DMS79 treated with DMSO at 0.1 percent for 48 hours (cell line): ENCODE measurements around the gene TIRAP.

Source experiments
- DNase-seq: peaks from one replicate; lab custom pipeline; 2025; lab: John Stamatoyannopoulos, UW

The TIRAP gene

DNA sequence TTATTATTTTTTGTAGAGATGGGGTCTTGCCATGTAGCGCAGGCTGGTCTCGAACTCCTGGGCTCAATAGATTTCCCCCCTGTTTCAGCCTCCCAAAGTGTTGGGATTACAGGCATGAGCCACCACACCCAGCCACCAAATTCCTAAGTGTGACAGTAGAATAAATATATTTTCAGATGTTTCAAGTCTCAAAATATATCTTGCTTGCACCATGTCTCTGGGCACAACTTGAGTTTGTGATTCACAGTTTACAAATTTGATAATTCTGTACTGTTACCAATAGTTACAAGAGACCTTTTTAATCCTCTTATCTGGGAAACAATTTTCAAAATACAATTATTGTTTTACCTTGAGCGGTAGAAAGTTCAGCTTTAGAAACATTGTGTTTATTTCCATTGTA lies 40.1 kb downstream of the TIRAP start:
- no peak for DNase-seq

DNA sequence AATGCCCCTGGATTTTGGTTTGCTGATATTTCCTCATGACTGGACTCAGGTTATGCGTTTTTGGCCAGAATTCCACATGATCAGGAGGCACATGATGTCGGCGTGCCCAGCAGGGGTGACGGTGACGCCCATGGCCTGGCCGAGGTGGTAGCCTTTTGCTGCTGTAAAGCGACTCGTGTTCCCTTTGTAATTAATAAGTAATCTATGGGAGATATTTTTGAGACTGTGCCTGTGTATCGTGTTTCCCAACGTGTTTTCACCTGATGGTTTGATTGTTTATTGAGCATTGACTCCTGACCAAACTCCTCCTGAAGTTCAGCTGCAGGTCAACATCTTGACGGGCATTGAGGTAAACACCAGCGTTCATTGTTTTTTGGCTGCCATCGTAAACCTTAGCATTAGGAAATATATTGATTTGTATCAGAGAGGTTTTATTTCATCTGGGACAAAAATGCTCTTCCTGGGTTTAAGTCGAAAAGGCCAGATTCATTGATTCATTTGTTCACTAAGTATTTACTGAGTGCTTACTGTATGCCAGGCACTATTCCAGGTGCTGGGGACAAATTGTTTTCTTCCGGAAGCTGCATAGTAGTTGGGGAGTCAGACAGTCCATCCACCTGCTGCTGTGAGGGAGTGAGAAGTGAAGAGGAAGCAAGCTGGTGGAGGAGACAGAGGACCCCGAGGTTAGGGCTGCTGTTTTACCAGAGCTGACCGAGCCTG lies 44.5 kb downstream of the TIRAP start:
- DNase-seq, result no peak

DNA sequence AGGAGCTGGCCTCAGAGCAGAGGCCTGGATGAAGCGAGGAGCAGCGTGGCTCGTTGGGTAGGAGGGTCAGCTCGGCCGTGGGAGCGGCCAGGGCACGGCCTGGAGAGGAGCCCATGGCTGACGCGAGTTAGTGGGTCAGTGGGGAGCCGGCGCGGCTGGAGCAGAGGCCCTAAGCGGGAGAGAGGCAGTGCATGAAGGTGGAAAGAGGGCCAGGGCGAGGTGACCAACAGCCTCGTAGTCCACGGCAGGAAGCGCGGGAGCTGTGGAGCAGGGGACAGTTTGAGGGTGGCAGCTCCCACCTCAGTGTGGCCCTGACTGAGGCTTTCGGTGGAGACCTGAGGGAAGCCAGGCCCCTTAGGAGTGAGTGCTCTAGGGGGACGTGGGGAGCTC lies 45.1 kb downstream of the TIRAP start:
- no peak for DNase-seq

DNA sequence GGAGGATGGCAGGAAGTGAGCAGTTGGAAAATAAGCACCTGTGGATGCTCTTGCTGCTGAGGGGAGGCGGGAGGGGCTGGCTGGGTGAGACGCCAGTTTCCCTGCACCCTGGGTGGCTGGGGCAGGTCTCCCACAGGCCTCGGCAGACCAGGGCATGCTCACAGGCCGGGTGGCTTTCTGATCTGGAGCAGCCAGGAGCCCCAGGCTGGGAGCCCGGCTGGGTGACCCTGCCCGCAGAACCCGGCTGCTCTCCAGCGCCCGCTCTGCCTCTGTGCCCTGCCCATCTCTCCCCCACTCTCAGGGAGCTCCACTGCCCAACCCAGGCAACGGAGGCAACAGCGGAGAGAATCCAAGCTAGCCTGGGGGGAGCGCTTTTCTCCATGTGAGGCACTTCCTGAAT lies 45.6 kb downstream of the TIRAP start:
- DNase-seq, result no peak

DNA sequence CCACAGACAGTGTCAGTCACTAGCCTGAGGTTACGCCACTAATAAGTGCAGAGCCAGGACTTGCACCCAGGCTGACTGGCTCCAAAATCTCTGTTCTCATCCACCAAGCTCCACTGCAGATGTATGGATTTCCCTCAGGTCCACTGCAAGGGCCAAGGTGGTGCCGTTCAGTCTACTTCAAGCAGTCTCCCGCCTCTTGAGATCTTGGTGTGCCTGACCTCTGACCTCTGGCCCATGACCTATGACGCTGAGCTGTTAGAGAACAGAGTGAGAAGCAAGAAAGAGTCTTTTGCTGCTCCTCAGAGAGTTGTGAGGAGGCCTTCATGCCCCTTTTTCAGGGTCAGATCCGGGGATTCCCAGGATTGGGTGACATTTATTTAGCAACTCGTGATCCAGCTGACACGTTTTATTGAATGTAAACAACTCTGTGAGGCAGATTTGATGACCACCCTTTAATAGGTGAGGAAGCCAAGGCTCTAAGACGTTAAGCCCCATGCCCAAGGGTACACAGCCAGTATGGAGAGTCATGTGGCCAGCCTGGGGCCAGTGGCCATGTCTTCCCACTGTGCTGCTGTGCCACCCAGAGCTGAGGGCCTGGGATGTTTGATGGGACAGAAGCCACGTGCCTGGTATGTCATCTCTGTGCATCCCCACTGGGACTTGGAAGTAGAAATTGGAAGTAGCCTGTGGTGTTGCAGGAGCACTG lies 46.2 kb downstream of the TIRAP start:
- DNase-seq, result no peak

DNA sequence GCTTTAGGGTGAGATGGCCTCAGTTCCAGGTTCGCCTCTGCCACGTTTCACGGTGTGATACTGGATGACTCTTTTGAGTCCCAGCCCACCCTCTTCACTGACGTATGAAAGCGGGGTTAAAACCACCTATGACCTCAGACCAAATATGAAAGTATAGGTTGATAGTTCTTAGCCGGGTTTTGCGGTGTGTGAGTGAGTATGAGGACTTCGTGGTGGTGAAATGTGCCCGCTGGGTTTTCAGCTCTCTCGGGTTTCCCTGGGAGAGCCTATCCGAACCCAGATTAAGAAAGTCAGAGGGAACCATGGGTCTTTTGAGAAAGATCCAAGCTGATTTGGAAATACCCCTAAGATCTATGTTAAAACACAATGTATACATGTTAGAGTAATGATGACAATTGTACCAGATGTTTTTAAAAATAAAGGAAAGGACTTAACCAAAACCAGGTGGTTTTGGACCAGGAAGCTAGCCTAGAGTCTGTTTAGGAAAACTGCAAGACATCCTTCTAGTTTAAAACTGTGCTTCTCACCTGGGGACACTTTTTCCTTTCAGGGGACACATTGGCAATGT lies 46.8 kb downstream of the TIRAP start:
- no peak for DNase-seq

DNA sequence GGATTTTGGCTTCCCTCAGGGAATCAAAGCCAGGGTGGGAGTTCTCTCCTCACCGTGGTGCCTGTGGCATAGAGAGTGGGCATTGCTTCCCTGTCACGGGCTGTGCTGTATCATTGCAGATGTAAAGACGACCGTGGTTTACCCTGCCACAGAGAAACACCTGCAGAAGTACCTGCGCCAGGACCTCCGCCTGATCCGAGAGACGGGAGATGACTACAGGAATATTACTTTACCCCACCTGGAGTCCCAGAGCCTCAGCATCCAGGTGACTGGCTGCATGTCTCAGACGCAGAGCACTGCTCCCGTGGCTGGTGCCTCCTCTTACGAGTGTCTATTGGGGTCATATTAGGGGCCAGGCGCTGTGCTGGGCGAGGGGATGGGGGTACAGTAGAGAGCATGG lies 48.4 kb downstream of the TIRAP start:
- no peak for DNase-seq

DNA sequence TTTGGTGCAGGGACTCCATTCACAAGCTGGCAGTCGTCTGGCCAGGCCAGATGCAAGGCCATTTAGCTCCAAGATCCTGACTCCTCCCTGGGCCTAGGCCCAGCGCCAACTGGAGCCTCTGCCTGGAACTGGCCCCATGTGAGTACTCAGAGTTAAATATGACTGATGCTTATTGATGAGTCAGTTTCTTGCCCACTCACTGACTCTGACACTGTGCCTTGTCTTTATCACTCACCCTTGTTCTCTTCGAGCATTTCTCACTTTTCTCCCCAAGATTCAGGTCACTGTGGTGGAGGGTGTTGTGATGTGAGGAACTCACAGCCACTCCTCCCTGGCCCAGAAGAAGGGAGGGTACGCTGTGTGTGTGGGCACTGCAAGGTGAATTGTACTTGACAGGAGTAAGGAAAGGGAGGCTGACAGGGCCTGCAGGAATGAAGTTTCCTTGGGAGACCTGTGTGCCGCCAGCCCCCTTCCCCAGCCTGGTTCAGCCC lies 49.4 kb downstream of the TIRAP start:
- DNase-seq, result no peak

DNA sequence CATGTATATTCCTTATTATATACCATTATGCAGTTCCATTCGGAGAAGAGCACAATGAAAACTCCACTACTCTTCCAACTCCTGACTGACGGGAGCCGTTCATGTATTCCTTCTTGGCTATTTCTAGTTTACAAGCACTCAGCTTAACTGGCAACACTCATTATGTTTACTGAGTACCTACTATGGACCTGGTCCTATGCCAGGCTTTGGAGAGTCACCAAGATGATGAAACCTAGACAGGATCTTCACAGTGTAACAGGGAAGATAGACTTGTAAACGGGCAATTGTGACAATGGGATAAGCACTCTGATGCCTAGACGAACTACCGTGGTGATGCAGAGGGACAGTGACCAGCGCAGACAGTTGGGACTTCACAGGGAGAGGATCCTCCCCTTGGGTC lies 50.2 kb downstream of the TIRAP start:
- no peak for DNase-seq

DNA sequence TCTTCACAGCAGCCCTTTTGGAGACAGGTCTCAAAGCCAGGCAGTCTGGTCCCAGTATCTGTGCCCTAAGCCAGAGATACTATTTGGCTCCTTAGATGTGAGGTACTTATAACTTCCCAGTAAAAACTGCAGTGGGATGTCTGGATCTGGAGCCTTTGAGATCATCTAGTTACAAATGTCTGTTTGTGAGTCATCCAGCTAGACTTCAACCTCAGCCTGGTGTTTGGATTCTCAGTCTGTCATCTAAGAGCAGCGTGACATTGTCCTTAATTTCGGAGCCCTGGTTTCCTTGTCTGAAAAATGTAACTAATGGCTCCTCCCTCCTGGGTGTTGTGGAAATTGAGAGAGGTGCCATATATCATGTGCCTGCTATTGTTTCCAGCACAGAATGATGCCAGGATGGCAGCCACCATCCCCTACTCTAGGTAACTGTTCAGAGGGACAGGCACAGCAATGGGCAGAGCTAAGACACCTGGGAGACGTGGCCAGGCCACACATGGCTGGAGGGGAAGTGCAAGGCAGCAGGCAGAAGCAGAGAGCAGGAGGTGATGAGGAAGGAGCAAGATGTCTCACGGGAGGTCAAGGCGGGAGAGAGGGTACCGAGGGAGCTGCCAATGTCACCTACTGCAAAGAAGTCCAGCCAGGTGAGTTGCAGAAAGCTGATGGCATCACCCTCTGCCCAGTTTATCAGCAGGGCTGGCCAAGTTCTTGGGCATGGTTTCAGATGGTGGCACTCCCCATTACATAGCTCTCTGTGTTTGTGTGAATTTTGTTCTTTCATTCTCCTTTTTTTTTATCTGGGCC lies 52.0 kb downstream of the TIRAP start:
- DNase-seq, result no peak

DNA sequence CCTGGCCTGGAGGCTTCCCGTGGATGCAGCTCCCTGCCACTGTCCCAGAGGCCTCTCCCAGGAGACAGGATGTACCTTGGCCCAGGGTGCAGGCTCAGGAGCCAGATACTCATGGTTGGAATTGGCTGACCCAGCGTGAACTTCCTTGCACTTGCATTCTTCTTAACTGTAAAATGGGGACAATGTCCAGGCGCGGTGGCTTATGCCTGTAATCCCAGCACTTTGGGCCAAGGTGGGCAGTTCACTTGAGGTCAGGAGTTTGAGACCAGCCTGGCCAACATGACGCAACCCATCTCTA lies 52.5 kb downstream of the TIRAP start:
- DNase-seq, result no peak

DNA sequence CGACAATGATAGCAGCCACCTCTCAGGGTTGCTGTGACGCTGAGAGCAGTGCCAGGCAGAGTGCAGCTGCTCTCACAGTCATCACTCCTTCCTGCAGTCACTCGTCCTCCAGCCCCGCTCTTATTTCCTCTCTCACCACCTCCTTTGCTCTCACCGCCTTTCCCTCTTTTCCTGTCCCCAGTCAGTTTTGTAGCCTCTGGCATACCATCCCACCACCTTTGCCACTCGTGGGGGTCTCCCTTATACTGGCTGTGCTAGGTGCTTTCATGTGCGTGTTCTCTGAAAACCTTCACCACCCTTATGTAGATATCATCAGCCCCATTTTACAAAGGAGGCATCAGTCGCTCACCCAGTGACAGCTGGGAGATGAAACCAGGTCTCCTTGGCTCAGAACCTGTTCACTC lies 53.2 kb downstream of the TIRAP start:
- no peak for DNase-seq

DNA sequence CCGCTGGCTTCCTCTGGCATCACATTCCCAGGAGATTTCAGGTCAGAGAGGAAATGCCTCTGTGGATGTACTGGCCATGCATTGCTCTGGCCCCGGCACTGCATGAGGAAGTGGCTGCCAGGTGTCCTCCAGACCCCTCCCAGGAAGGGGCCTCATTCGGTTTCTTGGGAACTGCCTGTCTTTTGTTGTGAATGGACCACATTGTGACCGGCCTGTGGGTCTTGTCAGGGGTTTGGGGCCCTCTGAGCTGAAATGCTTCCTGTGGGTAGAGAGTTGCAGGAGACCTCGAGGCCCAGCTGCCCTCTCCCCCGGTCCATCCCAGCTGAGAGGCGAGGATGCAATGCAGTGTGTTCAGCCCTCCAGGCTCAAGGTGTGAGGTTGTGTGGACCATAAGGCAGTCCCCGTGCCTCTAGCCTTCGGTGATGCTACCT lies 53.8 kb downstream of the TIRAP start:
- no peak for DNase-seq

DNA sequence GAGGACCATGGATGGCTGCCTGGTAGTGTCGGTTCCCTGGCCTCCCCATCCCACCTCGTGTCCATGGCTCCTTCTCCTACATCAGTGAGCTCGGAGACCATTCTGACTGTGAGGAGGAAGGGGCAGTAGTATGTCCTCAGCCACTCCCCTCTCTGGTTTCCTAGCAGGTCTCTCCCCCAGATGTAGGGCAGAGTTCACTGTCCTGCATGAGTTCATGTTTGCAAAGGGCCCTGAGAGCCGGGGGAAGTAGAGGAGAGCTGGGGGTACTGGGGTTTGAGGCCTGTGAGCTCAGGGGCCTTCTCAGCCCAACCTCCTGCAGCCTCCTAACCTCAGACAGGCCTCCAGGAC lies 54.2 kb downstream of the TIRAP start:
- DNase-seq, result no peak

DNA sequence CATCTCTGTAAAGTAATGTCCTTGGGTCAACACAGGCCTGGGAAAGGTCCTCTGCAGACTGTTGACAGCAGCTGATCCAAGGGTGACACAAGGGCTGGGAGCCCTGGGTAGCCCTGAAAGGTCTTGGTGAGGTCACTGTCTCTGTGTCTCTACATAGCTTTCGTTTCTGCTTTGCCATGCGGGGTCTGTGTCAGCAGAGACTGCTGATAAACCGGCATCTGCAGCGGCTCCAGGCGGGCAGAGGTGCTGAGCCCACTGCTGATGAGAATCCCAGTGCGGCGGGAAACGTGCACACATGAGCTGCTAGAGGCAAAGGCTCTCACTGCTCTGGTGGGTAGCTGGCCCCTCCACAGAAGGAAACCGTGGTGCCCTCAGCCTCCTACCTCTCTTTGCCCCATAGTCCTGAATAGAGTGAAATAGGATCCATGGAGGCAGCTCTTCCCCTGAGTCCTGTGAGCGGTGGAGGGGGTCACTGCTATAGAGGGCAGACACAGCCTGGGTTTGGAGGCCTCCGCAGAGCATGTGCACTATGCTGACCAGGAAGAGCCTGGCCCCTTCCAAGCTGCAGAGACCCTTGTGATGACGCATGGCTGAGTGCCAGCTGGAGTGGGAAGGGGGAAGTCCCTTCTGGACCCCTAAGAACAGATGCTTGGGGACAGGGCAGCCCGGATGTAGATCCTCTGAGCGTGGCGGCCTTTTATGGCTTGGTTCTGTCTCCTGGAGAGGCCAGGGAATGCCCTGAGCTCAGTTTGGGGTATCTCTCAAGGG lies 54.8 kb downstream of the TIRAP start:
- DNase-seq, result no peak

DNA sequence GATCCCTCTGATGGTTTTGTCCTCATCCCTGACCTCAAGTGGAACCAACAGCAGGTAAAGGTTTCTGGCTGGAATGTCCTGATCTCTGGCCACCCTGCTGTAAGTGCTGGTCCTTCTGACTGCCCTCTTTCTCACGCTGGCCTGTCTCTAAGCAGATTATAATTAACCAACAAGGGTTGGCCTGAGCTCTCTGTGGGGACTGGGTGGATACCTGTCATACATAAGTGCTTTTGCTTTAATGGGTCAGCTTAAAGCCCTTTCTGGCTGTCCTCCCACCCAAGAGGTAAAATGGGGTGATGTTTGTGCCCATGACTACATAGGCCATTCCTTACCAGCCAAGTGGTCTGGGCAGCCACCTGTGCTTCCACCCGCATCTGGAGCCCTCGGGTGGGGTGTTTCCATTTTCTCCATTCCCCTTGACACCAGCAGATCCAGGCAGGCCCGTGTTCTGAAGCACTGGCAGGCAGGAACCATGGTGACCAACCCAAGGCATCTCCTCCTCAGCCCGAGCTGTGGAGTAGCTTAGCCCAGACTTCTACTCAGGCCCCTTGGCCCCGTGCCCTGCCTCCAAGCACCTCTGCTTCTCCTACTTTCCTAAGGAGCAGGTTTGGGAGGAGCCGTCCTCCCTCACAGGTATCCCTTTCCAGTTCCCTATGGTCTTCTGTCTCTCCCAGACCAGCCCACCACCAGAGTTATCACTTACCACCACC lies 55.6 kb downstream of the TIRAP start:
- DNase-seq, result no peak

DNA sequence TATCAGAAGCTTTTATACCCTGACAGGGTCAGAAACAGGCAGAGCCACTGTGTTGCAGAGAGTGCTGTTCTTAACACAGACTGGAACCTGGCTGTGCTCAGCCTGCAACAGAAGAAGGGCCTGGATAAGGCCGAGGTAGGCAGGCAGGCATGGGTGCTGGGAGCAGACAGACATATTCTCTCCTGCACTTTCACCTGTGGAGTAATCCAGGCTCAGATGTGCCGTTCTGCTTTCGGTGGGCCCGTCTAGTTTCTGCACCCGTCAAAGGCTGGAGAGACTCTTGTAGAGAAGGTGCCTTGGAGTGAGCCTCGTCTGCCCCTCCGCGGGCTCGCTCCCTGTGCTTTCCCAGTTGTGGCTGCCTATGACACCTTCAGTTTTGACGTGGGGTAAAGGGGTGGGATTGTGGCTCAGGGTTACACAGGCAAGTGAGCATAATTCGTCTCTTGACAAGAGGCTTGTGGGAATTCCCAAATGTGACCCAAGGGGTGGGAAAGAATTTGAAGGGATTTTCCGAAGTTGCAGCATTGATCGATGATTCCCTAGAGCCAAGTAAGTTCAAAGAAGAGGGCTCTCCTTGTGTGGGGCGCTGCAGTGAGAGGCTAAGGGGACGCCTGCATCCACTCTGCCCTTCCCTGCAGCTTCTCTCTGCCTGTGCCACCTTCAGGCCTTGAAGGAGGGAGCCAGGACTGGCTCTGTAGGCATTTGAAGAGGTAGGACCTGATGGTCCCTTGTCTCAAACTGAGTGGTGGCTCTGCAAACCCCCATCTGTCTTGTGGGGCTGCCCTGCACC lies 56.4 kb downstream of the TIRAP start:
- DNase-seq, result no peak

DNA sequence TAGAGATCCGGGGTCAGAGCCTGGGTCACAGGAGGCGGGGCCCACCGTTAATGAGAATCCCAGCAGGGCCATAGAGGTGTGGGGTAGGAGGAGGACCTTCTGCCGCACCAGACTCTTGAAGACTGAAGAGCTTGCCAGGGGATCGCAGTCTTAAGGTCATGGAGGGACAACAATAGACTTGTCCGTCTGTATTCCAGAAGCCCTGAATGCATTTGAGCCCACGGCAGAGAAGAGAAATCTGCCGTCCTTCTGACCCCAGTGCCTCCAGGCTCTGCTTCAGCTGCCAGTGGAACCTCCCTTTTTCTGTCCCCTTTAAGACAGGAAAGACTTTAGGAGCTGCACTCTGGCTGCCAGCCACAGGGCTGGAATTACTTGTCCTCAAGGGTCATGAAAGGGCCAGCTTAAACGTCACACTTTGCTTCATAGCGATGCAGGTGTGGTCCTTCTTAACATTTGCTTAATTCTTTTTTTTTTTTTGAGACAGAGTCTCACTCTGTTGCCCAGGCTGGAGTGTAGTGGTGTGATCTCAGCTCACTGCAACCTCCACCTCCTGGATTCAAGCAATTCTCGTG lies 57.1 kb downstream of the TIRAP start:
- no peak for DNase-seq

DNA sequence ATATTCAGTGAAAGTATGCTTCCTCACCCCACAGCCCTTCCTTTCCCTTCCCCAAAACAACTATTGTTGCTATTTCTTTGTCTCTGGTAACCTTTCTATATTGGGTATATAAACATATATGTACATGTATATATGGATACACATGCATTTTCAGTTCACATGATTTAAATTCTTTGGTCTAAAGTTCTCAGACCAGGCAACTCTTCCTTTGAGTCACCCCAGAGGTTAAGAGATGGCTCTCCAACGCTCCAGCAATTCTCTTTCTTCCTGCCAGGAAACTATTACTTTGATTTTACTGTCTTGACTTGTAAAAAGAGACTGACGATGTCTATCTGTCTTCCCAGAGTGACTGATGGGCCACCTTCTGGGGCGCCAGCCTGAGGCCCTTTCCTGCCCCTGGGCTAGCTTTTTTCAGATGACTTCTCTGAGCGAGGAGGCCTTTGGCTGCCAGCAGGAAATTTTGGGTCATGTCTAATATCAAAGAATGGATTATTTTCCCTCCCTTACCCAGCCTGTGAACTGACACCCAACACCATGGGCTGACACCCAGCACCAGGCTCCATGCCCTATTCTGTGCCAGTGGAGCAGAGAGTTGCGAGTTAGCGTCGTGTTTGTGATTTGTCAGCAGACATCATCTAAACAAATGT lies 58.2 kb downstream of the TIRAP start:
- DNase-seq, result no peak

DNA sequence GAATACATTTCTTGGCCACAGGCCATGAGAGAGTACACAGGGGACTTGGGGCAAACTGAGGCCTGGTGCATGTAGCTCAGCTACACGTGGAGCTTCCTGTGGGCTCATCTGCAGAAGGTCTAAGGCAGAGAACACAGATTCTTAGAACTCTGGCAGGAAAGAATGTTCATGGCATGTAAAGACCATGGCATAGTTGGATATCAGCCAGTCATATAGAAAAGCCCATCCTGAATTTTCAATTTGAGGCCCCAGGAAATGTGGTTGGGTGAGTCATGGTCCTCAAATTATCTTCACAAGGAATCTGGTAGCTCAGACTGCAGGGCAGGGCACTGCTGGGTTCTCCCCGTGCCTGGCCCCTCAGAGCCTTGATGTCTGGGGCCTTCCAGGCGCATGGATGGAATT lies 58.9 kb downstream of the TIRAP start:
- DNase-seq, result no peak
